GM12875 (cell line): ENCODE results near the gene RBM10.
"Not testable (repeated sequence)": the region's sequence is repeated elsewhere in the genome, so short reads cannot be mapped to it uniquely, and the experiment has no call there.

Source experiments
- H3K4me3 ChIP-seq: one replicate; pipeline ENCODE4 v1.5.1; 2011; ENCODE audit warnings: low read depth, low read length, control low read depth
- TF ChIP-seq, protein P1 (sequence below): IDR thresholded peaks from 2 replicates; pipeline ENCODE4 v1.5.1; 2011; ENCODE audit warnings: low read depth, mild to moderate bottlenecking, control low read depth, inconsistent platforms, low read length, moderate library complexity, borderline replicate concordance; ENCODE audit not compliant: insufficient read depth

Gene RBM10

GRCh38 chrX:47129157-47129898 is 15.7 kb upstream of the RBM10 start:
- peak overlapping the region; percentile 61 for H3K4me3 ChIP-seq
- TF ChIP-seq, protein P1, sequence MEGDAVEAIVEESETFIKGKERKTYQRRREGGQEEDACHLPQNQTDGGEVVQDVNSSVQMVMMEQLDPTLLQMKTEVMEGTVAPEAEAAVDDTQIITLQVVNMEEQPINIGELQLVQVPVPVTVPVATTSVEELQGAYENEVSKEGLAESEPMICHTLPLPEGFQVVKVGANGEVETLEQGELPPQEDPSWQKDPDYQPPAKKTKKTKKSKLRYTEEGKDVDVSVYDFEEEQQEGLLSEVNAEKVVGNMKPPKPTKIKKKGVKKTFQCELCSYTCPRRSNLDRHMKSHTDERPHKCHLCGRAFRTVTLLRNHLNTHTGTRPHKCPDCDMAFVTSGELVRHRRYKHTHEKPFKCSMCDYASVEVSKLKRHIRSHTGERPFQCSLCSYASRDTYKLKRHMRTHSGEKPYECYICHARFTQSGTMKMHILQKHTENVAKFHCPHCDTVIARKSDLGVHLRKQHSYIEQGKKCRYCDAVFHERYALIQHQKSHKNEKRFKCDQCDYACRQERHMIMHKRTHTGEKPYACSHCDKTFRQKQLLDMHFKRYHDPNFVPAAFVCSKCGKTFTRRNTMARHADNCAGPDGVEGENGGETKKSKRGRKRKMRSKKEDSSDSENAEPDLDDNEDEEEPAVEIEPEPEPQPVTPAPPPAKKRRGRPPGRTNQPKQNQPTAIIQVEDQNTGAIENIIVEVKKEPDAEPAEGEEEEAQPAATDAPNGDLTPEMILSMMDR, result no peak

- H3K4me3 ChIP-seq, result peak overlapping the region; percentile 61
- TF ChIP-seq, protein P1, result no peak
Observed at GRCh38 chrX:47129899-47130358, 15.1 kb upstream of the RBM10 start.

DNA sequence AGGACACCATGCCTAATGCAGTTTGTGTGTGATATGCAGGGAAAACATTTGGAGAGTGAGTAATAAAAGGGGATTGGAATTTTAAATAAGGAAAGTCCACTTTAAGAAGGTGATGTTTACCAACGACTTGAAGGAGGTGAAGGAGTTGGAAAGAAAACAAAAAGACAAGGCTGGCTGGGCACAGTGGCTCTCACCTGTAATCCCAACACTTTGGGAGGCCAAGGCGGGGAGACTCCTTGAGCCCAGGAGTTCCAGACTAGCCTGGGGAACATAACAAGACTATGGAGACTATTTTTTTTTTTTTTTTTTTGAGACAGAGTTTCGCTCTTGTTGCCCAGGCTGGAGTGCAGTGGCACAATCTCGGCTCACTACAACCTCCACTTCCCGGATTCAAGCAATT is 11.5 kb upstream of the RBM10 start:
- H3K4me3 ChIP-seq, result no peak overlapping the region
- TF ChIP-seq, protein P1, result no peak

GRCh38 chrX:47135650-47136049 is 9.4 kb upstream of the RBM10 start:
- H3K4me3 ChIP-seq, result not testable (repeated sequence)

DNA sequence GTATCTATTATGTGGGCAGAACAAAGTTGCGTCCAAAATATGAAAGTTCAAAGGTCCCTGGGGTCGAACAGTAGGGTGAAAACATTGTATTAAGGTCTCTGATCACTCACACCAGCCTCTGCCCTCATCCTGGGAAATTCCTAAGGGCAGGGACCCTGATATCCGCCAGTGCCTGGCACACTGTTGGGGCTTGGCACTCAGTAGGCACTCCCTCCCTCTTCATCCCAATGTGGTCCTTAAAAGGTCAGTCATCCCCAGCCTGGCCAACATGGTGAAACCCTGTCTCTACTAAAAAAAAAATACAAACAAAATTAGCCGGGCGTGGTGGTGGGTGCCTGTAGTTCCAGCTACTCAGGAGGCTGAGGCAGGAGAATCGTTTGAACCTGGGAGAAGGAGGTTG is 6.8 kb upstream of the RBM10 start:
- H3K4me3 ChIP-seq, result no peak overlapping the region
- TF ChIP-seq, protein P1, result no peak

DNA sequence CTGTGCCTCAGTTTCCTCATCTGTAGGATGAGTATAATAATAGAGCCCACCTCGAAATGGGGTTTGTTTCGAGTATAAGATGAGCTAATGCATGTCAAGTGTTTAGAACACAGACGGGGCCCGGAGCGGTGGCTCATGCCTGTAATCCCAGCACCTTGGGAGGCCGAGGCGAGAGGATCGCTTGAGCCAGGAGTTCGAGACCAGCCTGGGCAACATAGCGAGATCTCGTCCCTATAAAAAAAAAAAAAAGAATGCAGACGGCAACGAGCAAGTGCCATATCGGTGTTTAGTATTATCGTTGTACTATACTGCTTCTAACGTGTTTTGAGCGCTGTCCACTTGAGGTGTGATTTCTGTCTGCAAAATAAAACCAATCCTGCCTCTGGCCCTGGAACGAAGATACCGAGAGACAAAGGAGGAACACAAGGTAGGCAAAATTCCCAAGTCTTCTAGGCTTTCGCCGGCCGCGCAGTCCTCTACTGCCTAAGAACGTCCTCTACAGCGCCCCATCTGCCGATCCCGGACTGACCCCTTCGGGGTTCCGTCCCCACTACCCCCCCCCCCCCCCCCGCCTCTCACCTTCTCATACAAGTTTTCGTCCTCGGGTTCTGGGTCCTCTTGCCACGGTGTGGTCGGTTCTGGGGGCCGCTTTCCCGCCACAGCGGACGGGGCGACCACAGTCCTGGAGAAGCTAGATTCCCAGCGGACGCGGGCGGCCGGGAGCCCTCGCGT is 961 bp upstream of the RBM10 start:
- TF ChIP-seq, protein P1, result no peak
- peak overlapping the region; percentile 68 for H3K4me3 ChIP-seq

DNA sequence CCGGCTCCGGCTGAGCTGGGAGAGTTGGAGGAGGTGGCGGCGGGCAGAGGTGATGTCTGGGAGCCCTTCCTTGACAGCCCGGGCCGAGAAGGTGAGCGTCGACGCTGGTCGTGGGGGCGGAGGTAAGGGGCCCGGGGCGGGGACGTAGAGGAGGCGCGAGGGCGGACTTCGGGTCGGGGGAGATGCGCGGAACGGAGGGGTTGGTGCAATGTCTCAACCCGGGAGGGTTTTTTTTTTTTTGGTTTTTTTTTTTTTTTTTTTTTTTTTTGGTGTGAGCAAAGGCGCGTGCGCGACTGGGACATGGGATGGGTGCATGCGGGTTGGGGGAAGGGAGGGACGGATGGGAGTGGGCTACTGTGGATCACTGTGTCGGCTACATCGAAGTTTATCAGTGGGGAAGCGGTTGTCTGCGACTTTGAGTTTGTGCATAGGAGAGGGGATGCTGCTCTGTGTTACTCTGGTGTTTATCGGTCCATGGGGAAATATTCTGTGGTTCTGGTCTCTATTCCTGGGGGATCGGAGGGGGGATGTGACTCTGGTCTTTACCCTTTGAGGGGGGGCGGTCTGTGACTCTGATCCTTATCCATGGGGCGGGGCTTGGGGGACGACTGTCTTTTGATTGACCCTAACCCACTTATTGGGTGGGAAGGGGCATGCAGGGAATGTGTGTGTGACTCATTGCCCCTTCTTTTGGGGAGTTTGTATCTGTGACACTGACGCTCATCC is 537 bp downstream of the RBM10 start:
- TF ChIP-seq, protein P1, result no peak
- peak overlapping the region; percentile 82 for H3K4me3 ChIP-seq
